Choroid plexus epithelial cell (primary cell): Measurements from ENCODE around the gene TOLLIP.

Source experiments
- DNase-seq: peaks from one replicate; pipeline ENCODE4 v3.0.0-alpha.2; 2010; ENCODE audit warnings: low read depth
- H3K4me3 ChIP-seq: 2 replicates; pipeline ENCODE4 v1.5.1; 2011; ENCODE audit warnings: low read depth, mild to moderate bottlenecking, control low read depth, low read length, moderate library complexity
- TF ChIP-seq, protein P1 (sequence below): conservative IDR thresholded peaks from 2 replicates; pipeline ENCODE4 v1.5.1; 2011; ENCODE audit warnings: low read depth, mild to moderate bottlenecking, control low read depth, inconsistent platforms, low read length, moderate library complexity

The TOLLIP gene

DNA sequence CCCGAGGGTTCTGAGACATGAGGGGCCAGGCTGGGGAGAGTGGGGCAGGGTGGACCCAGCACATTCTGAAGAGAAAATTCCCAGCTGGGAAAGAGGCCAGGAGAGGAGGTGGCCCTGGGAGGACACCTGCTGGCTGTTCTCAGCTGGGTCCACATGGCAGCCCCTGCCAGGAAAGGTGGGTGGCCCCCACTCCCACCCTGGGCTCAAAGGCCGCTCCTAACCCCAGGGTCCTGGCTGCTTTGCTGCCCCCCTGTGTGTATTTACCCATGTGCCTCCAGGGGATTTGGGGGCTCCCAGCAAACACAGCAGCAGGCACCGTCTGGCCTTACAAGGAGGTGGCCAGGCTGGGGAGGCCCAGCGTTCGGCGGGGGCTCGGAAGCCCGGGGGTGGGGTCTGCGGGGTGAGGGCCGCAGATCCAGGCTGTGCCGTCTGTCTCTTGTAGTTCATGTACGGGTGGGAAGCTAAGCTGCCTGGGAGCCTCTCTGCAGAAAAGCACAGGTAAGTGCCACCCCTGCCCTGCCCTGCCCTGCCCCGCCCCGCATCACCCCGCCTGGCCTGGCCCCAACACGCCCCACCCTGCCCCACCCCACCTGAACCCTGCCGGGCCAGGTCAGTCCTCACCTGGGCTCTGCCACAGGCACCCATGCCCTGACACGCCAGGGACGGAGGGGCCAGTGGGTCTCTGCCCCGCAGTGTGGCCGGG lies 75.9 kb downstream of the TOLLIP start:
- no peak for DNase-seq
- TF ChIP-seq, protein P1, sequence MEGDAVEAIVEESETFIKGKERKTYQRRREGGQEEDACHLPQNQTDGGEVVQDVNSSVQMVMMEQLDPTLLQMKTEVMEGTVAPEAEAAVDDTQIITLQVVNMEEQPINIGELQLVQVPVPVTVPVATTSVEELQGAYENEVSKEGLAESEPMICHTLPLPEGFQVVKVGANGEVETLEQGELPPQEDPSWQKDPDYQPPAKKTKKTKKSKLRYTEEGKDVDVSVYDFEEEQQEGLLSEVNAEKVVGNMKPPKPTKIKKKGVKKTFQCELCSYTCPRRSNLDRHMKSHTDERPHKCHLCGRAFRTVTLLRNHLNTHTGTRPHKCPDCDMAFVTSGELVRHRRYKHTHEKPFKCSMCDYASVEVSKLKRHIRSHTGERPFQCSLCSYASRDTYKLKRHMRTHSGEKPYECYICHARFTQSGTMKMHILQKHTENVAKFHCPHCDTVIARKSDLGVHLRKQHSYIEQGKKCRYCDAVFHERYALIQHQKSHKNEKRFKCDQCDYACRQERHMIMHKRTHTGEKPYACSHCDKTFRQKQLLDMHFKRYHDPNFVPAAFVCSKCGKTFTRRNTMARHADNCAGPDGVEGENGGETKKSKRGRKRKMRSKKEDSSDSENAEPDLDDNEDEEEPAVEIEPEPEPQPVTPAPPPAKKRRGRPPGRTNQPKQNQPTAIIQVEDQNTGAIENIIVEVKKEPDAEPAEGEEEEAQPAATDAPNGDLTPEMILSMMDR, result no peak
- H3K4me3 ChIP-seq, result no peak overlapping the region

DNA sequence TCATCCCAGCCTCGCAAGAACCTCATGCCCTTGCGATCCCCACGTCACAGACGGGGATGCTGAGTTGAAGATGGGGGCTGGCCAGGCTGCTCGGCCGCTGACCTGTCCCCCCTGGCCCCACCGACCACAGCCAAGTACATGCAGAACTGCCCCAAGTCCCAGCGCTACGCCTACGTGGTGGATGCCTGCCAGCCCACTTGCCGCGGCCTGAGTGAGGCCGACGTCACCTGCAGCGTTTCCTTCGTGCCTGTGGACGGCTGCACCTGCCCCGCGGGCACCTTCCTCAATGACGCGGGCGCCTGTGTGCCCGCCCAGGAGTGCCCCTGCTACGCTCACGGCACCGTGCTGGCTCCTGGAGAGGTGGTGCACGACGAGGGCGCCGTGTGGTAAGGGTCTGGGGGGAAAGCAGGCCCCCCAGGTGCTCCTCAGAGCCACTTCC lies 76.5 kb downstream of the TOLLIP start:
- DNase-seq, result no peak
- no peak overlapping the region for H3K4me3 ChIP-seq
- TF ChIP-seq, protein P1, result no peak

DNA sequence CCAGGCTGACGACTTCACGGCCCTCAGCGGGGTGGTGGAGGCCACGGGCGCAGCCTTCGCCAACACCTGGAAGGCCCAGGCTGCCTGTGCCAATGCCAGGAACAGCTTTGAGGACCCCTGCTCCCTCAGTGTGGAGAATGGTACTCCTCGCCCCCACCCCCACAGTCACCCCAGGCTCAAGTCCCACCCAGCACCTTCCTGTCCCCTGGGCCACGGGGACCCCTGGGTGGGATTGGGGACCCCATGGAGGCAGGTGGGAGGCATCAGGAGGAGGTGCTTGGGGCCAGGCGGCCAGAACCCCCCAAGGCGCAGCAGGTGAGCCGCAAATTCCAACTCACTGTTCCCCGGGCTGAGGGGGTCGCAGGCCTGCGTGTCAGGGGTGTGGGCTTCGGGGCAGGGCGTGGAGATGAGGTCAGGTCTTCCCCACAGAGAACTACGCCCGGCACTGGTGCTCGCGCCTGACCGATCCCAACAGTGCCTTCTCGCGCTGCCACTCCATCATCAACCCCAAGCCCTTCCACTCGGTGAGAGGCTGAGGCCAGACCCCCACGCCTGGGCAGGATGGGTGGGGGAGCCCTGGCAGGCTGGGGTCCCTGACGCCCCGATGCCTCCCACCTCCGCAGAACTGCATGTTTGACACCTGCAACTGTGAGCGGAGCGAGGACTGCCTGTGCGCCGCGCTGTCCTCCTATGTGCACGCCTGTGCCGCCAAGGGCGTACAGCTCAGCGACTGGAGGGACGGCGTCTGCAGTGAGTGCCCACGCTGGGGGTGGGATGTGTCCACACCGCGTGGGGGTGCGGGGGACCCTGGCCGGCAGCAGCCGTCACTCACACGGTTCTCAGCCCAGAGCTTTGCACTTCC lies 77.2 kb downstream of the TOLLIP start:
- no peak overlapping the region for H3K4me3 ChIP-seq
- DNase-seq, result no peak
- TF ChIP-seq, protein P1, result no peak

DNA sequence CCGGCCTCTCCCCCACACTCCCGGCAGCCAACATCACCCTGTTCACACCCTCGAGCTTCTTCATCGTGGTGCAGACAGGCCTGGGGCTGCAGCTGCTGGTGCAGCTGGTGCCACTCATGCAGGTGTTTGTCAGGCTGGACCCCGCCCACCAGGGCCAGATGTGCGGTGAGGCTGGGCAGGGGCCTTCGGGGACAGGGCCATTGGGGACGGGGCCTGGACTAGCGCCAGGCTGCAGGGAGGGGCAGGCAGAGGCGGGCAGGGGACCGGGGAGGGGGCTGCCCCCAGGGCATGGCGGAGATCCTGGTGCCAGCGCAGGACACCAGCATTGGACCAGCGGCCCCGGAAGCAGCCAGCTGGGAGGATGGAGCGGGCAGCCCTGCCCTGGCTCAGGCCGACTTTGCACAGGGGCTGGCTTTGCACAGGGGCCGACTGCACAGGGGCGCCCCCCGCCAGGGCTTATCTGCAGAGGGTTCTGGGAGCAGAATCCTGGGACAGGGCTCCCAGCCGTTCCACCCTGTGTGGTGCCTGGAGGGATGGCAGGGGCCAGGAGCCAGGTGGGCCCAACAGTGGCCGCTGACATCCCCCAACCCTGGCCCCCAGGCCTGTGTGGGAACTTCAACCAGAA lies 77.9 kb downstream of the TOLLIP start:
- no peak overlapping the region for H3K4me3 ChIP-seq
- TF ChIP-seq, protein P1, result no peak
- no peak for DNase-seq

DNA sequence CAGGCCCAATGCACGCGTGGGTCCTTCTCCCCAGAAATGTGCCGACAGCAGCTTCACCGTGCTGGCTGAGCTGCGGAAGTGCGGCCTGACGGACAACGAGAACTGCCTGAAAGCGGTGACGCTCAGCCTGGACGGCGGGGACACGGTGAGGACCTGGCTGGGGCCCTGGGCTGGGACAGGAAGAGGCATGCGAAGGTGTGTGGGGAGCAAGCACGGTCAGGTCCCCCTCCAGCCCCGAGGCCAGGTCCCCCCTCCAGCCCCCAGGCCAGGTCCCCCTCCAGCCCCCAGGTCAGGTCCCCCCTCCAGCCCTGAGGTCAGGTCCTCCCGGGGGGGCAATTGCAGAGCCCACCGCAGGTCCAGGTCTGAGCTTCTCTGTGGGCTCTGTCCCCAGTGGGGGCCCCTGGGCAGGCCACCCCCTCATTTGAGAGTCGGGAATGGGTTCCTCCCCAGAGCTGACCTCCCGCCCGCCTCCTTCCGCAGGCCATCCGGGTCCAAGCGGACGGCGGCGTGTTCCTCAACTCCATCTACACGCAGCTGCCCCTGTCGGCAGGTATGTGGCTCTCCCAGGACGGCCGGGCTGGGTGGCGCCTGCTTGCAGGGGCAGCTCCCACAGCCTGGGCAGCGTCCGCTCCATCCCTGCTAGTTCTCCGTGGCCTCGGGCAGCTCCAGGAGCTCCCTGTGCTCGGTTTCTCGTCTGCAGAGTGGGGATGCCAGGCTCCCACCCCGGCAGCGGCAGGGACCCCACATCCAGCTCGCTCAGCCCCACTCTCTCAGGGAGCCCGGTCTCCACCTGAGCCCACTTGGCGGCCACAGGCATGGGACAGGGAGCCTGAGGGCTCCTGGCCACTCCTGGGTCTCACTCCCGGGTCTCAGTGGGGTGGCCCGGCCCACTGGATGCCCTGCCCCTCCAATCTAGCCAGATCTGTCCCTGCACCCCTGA lies 78.7 kb downstream of the TOLLIP start:
- DNase-seq, result no peak
- TF ChIP-seq, protein P1, result no peak
- H3K4me3 ChIP-seq, result no peak overlapping the region

DNA sequence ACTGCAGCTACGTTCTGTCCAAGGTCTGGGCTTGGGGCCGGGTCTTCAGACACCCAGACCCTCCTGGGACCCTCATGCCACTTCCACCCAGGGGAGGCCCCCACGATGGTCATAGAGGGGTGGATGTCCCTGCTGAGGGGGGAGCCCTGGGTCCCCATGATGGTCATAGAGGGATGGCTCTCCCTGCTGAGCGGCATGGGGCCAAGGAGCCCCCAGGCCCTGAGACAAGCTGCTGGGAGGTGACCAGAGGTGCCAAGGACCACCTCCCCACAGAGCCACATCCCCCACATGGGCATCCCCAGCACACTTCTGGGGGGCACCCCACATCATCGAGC lies 79.3 kb downstream of the TOLLIP start:
- TF ChIP-seq, protein P1, result no peak
- no peak for DNase-seq
- H3K4me3 ChIP-seq, result no peak overlapping the region
